Activated CD8-positive, alpha-beta T cell treated with anti-CD3 and anti-CD28 coated beads for 36 hours (primary cell): Measurements from ENCODE around the gene CLCN4. TPM values are rescaled to one million over a fixed set of nuclear protein-coding genes. Genes with fewer than 3 reads are reported as not detected.

Experiments
- ATAC-seq: fragments of 200-7000 bp; cut with Tn5 transposase; one replicate; pipeline ENCODE4 v1.10.0; 2021; ENCODE audit warnings: mild to moderate bottlenecking, moderate library complexity
- CTCF ChIA-PET: fragments of 350-600 bp; sonication (Branson Sonifier 250); formaldehyde crosslinking; loops from one replicate; lab custom pipeline; 2021; ENCODE audit warnings: antibody characterized with exemption; lab: Charles Lee
- POLR2A ChIA-PET: fragments of 350-600 bp; sonication (Branson Sonifier 250); formaldehyde crosslinking; loops from one replicate; lab custom pipeline; 2021; ENCODE audit warnings: antibody characterized with exemption; lab: Charles Lee
- DNase-seq: peaks from one replicate; pipeline ENCODE4 v3.0.0-alpha.2; 2020
- H3K27ac Mint-ChIP-seq: one replicate; pipeline ENCODE4 v1.8.0; 2021; ENCODE audit warnings: mild to moderate bottlenecking, mixed read lengths
- H3K27me3 Mint-ChIP-seq: one replicate; pipeline ENCODE4 v1.8.0; 2021; ENCODE audit warnings: mixed read lengths
- H3K36me3 Mint-ChIP-seq: one replicate; pipeline ENCODE4 v1.8.0; 2021; ENCODE audit warnings: low read depth, mixed read lengths
- H3K4me1 Mint-ChIP-seq: one replicate; pipeline ENCODE4 v1.8.0; 2021; ENCODE audit warnings: low read depth, mixed read lengths
- H3K4me3 Mint-ChIP-seq: one replicate; pipeline ENCODE4 v1.8.0; 2021; ENCODE audit warnings: mild to moderate bottlenecking, moderate library complexity, mixed read lengths
- H3K9me3 Mint-ChIP-seq: one replicate; pipeline ENCODE4 v1.8.0; 2021; ENCODE audit warnings: mixed read lengths
- intact Hi-C: fragments of 100-400 bp; cut with micrococcal nuclease; formaldehyde crosslinking; loops from one replicate; pipeline ENCODE4 v1.10.0; 2022
- total RNA-seq, 2 experiments: library from RNA; stranded (reverse); gene quantifications; one replicate each; pipeline ENCODE4 v1.2.3, GENCODE V29; 2021
- TF ChIP-seq, protein P1 (sequence below): fragments of 200-600 bp; IDR thresholded peaks from one replicate; pipeline ENCODE4 v1.8.0; 2022; ENCODE audit warnings: antibody characterized with exemption, mild to moderate bottlenecking

CLCN4 gene
- total RNA-seq, 2 experiments from 2014 or later: not detected

GRCh38 chrX:10110316-10110935 is 46.3 kb upstream of the CLCN4 start:
- peak; percentile 21 for ATAC-seq
- POLR2A ChIA-PET: interaction anchor here (0.6 to 4.7 kb wide), 12 partner anchors 9 to 443 kb away, joined by 3 to 53 read pairs (median 4); no protein-coding TSS in a partner anchor
- intact Hi-C loops: no loop called here

DNA sequence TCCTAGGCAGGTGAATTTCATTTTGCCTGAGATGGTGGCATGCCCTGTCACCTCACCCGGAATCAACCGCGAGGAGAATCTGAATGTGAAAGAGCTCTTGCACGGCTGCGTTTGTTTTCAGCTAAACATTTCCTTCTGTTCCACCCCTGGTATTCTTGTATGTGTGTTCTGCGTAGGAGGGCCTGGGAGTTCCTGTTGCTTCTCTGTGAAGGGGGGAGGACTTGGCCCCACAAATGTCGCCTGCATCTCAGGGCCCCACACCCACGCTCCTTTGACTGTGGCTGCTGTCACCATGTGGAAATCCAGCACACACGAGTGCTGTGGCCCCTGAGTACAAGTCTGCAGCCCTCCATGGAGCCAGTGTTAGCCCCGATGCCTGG is 45.8 kb upstream of the CLCN4 start:
- H3K9me3 Mint-ChIP-seq: no peaks in the 10 kb centered on the region
- ChIA-PET CTCF (interaction anchor here (1.2 to 11.7 kb wide), 8 partner anchors 9 to 114 kb away, joined by 3 to 244 read pairs (median 5); no protein-coding TSS in a partner anchor), POLR2A (interaction anchor here (0.6 to 4.7 kb wide), 14 partner anchors 9 to 444 kb away, joined by 3 to 53 read pairs (median 4); no protein-coding TSS in a partner anchor)
- no peaks in the 10 kb centered on the region for H3K27me3 Mint-ChIP-seq
- TF ChIP-seq, protein P1, sequence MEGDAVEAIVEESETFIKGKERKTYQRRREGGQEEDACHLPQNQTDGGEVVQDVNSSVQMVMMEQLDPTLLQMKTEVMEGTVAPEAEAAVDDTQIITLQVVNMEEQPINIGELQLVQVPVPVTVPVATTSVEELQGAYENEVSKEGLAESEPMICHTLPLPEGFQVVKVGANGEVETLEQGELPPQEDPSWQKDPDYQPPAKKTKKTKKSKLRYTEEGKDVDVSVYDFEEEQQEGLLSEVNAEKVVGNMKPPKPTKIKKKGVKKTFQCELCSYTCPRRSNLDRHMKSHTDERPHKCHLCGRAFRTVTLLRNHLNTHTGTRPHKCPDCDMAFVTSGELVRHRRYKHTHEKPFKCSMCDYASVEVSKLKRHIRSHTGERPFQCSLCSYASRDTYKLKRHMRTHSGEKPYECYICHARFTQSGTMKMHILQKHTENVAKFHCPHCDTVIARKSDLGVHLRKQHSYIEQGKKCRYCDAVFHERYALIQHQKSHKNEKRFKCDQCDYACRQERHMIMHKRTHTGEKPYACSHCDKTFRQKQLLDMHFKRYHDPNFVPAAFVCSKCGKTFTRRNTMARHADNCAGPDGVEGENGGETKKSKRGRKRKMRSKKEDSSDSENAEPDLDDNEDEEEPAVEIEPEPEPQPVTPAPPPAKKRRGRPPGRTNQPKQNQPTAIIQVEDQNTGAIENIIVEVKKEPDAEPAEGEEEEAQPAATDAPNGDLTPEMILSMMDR: no peak
- peak overlapping the region; percentile 99 for H3K27ac Mint-ChIP-seq
- H3K4me3 Mint-ChIP-seq: peak overlapping the region; percentile 75
- H3K36me3 Mint-ChIP-seq: peaks cover 29% of the 10 kb centered on the region
- H3K4me1 Mint-ChIP-seq: peaks cover 69% of the 10 kb centered on the region
- intact Hi-C loops: no loop called here
- ATAC-seq (peak; percentile 58), DNase-seq (peak; percentile 86)

More at GRCh38 chrX:10110316-10110935, 46.3 kb upstream of the CLCN4 start:
- CTCF ChIA-PET: interaction anchor here (1.2 to 11.7 kb wide), 5 partner anchors 10 to 113 kb away, joined by 3 to 244 read pairs (median 11); no protein-coding TSS in a partner anchor
- peak overlapping the region; percentile 99 for H3K27ac Mint-ChIP-seq
- H3K9me3 Mint-ChIP-seq: no peaks in the 10 kb centered on the region
- H3K4me1 Mint-ChIP-seq: peaks cover 75% of the 10 kb centered on the region
- peak; percentile 50 for DNase-seq
- peak overlapping the region; percentile 75 for H3K4me3 Mint-ChIP-seq
- TF ChIP-seq, protein P1: no peak
- H3K36me3 Mint-ChIP-seq: peaks cover 29% of the 10 kb centered on the region
- no peaks in the 10 kb centered on the region for H3K27me3 Mint-ChIP-seq

DNA sequence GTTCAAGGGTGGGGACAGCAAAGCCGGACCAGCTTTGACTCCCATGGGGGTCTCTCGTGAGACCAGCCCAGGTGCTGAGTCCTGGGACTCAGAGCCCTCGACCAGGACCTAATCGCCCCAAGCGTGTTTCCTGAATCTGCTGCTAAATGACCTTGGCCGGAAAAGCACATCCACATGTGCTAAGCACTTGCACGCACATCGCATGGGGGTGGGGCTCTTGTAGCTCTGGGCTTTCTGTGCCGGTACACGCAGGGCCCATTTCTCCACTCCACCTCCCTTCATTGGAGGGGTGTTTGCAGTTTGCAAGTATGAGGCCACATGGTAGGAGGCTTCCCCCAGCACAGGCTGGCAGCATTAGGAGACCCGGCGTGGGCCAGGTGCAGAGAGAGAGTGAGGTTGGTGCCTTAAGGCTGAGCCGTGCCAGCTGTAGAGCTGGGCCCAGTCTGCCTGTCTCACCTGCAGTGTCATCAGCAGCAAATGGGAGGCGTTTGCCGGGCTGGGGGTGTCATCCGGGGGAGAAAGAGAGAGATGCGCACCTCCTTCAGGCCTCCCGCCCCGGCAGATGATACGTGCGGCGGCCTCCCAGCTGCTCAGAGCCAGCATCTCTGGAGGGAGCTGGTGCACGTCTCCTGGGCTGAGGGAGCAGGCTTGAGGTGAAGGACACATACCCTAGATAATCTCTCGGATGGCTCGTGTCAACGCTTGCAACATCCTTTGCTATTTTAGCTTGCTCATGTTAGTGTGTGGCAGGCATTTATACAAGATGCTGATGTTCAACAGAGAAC is 45.2 kb upstream of the CLCN4 start:
- Mint-ChIP-seq H3K4me3 (peak overlapping the region; percentile 75), H3K36me3 (peaks cover 31% of the 10 kb centered on the region), H3K9me3 (no peaks in the 10 kb centered on the region), H3K27me3 (no peaks in the 10 kb centered on the region), H3K4me1 (peaks cover 70% of the 10 kb centered on the region), H3K27ac (peak overlapping the region; percentile 99)
- TF ChIP-seq, protein P1: no peak
- DNase-seq (peak; percentile 78), ATAC-seq (peak; percentile 68)
- intact Hi-C loops: loop anchor here (2.0 kb wide), 1 partner anchor 13 kb away; no protein-coding TSS in a partner anchor
- ChIA-PET POLR2A (interaction anchor here (1.0 to 4.7 kb wide), 14 partner anchors 10 to 759 kb away, joined by 3 to 53 read pairs (median 4); no protein-coding TSS in a partner anchor), CTCF (interaction anchor here (1.2 to 11.7 kb wide), 8 partner anchors 9 to 114 kb away, joined by 3 to 244 read pairs (median 5); no protein-coding TSS in a partner anchor)

GRCh38 chrX:10112510-10112909 is 44.3 kb upstream of the CLCN4 start:
- Mint-ChIP-seq H3K27me3 (no peaks in the 10 kb centered on the region), H3K27ac (peak overlapping the region; percentile 79), H3K9me3 (no peaks in the 10 kb centered on the region), H3K4me1 (peaks cover 62% of the 10 kb centered on the region), H3K4me3 (peak overlapping the region; percentile 23), H3K36me3 (peaks cover 32% of the 10 kb centered on the region)
- ChIA-PET POLR2A (interaction anchor here (0.7 to 2.9 kb wide), 6 partner anchors 101 to 760 kb away, joined by 3 to 15 read pairs (median 4); no protein-coding TSS in a partner anchor), CTCF (interaction anchor here (1.2 to 11.7 kb wide), 7 partner anchors 14 to 115 kb away, joined by 3 to 244 read pairs (median 4); no protein-coding TSS in a partner anchor)
- ATAC-seq (no peak), DNase-seq (peak; percentile 51)
- TF ChIP-seq, protein P1: no peak
- intact Hi-C loops: loop anchor here (2.0 kb wide), 1 partner anchor 14 kb away; no protein-coding TSS in a partner anchor
